OCI-M2 (cell line): ENCODE measurements around the gene DOHH.

ENCODE experiments used
- DNase-seq: peaks from one replicate; lab custom pipeline; 2025; ENCODE audit not compliant: unreplicated experiment; lab: John Stamatoyannopoulos, UW

The DOHH gene

DNA sequence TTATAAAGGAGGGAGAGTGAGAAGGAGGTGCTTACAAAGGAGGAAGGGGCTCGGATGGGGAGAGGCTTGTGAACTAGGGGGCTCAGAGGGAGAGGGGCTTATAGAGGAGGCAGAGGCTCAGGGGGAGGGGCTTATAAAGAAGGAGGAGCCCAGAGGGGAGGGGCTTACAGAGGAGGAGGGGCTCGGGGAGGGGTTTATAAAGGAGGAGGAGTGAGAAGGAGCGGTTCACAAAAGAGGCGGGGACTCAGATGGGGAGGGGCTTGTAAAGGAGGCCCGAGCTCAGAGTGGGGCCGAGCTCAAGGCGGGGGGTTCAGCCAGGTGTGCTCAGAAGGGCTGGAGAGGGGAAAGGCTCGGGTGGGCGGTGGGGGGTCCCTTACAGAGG lies 20.6 kb downstream of the DOHH start:
- DNase-seq = no peak

DNA sequence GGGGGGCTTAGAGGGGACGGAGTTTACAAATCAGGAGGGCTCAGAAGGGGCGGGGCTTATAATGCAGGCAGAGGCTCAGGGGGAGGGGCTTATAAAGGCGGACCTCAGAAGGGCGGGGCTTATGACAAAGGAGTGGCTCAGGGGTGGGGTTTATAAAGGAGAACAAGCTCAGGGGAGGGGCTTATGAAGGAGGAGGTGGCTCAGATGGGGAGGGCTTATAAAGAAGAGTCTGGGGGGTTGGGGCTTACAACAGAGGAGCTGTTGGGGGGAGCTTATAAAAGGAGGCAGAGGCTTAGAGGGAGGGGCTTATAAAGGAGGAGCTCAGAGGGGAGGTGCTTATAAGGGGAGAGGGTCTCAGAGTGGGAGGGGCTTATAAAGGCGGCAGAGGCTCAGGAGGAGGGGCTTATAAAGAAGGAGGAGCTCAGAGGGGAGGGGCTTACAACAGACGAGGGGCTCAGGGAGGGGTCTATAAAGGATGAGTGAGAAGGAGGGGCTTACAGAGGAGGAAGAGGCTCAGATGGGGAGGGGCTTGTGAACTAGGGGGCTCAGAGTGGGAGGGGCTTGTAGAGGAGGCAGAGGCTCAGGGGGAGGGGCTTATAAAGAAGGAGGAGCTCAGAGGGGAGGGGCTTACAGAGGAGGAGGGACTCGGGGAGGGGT lies 21.2 kb downstream of the DOHH start:
- no peak for DNase-seq

DNA sequence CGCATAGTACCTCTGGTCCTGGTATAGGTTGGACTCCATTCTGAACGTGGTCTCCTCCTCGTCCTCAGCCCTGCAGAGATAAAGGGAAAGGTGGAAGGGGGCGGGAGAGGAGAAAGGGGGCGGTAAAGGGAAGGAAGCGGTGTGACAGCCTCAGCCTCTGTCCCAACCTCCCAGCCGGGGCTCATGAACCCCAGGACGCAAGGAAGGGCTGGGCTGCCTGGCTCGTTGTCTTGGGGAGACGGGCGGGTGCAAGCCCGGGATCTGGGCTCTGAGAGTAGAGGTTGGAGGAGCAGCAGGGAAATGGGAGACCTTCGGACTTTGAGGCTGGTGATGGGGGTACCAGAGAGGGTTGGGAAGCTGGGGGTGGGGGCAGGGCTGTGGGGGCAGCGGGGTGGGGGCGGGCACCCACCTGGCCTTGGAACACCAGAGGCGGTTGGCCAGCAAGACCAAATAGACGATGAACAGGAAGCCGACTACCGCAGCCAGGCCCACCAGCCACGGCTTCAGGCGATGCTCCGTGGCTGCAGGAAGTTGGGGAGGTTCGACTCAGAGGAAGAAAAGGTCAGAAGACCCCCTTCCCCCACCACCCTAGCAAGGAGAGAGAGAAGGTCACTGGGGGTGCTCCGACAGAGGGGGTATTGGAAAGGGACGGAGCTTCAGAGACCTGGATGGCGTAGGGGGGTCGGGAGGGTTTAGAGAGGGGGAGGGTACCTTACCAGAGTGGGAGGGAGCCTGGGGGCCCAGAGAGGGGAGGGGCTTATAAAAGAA lies 21.9 kb downstream of the DOHH start:
- DNase-seq = no peak

DNA sequence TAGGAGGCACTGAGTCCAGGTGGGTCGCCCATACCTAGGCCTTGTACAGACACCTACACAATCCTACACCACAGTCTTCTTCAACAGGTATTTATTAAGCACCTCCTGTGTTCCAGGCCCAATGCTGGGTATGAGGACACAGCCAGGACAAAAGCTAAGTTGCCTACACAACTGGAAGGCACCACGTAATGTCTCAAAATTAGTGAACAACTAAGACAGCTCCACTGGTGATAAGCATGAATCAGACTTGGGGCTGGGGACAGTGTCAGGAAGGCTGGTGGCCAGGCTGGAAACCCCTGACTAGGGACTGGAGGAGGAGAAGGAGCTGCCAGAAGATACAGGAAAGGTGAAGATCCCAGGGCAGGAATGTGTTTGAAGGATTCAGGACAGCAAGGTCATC lies 22.5 kb downstream of the DOHH start:
- no peak for DNase-seq

DNA sequence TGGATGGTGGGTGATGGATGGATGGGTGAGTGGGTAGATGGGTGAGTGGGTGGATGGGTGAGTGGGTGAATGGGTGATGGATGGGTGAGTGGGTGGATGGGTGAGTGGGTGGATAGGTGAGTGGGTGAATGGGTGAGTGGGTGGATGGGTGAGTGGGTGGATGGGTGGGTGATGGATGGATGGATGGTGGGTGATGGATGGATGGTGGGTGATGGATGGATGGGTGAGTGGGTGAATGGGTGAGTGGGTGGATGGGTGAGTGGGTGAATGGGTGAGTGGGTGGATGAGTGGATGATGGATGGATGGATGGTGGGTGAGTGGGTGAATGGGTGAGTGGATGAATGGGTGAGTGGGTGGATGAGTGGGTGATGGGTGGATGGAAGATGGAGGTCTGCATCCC lies 23.0 kb downstream of the DOHH start:
- DNase-seq = no peak

DNA sequence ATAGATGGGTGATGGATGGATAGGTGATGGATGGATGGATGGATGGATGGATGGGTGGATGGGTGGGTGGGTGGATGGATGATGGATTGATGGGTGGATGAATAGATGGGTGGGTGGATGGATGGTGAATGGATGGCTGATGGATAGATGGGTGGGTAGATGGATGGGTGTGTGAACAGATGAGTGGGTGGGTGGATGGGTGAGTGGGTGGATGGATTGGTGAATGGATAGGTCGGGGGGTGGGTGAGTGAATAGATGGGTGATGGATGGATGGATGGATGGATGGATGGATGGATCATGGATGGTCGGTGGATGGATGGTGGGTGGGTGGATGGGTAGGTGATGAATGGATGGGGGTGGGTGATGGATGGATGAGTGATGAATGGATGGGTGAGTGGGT lies 23.6 kb downstream of the DOHH start:
- DNase-seq = no peak

DNA sequence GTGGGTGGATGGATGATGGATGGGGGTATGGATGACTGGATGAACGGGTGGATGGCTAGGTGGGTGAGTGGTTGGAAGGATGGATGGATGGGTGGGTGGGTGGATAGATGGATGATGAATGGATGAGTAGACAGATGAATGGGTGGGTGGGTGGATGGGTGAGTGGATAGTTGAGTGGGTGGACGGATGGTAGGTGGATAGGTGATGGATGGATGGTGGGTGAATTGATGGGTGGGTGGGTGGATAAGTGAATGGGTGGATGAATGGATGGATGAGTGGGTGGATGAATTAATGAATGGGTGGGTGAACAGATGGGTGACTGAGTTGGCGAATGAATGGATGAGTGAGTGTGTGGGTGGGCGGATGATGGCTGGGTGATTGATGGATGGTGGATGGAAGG lies 25.0 kb downstream of the DOHH start:
- DNase-seq = no peak

DNA sequence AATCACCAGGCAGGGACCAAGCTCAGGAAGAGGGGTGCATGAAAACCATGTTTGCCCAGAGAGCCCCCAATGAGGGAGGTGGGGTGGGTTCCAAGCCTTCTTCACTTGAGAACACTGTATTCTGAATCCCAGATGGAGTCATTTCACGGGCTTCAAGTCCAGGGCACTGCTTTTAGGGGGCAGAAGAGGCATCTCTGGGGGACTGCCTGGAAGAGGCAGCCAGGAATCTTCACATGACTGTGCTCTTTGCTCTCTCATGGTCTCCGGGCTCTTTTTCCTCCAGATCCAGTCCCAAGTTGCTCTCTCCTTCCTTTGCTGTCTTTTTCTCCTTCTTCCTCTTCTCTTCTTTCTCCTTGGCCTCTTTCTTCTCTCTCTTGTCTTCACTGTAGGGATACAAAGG lies 25.9 kb downstream of the DOHH start:
- DNase-seq = no peak

DNA sequence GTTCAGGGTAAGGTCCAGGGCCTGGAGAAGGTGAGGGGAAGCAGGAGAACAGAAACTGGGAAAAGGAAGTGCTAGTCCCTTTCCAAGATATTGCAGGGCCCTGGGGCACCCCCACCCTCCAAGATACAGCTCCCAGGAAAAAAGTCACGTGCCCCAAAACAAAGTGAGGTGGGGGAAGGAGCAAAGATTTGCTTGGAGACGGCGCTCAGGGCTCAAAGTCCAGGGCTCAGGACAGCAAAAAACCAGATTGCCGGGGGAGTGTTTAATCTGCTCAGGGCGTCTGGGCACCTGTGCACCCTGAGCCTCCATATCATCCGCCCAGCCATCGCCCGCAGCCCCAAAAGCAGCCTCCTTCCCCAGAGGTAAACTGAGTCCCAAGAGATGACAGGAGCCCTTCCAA lies 26.5 kb downstream of the DOHH start:
- no peak for DNase-seq

DNA sequence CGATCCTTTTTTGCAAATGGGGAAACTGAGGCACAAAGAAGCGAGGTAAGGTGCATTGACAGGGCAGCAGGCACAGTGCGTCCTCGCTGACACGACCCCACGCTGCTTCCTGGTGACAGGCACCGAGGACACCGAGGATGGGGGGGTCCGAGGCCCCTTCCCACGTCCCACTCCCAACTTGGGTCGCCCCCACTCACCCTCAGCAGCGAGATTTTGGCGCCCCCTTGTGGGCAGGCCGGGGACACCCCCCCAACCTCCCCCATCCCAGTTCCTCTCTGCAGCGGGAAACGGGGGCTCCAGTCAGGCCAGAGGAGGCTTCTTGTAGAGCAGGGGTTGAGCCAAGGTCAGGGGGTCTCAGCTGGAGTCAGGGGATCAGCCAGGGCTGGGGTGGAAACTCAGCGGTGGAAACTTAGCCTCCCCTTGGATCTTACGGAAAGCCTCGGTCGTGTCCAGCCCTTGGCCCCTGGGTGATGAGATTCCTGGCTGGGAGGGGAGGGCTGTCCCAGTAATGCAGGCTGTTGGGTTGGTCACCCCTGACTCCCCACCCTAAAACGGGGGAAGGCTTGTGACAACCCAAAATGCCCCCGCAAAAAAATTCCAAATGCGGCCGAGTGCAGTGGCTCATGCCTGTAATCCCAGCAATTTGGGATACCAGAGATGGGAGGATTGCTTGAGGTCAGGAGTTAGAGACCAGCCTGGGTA lies 28.4 kb downstream of the DOHH start:
- peak; percentile 4 for DNase-seq

DNA sequence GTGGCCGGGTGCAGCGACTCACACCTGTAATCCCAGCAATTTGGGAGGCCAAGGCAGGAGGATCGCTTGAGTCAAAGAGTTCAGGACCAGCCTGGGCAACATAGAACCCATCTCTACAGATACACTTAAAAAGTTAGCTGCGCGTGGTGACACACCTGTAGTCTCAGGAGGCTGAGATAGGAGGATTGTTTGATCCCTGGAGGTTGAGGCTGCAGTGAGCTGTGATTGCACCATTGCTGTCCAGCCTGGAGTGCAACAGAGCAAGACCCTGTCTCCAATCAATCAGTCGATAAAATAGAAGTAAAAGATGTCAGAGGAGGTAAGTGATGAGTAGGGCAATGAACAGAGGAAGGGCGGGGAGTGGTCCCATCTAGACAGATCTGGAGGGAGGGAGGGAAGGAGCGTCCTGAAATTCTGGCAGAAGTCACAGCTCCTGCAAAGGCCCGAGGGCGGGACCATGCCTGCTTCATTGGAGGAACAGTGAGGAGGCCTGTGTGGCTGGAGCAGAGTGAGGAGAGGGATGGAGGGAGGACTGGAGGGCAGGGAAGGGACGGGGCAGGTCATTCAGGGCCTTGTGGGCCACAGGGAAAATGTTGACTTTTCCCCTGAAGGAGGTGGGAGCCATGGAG lies 29.9 kb downstream of the DOHH start:
- no peak for DNase-seq

DNA sequence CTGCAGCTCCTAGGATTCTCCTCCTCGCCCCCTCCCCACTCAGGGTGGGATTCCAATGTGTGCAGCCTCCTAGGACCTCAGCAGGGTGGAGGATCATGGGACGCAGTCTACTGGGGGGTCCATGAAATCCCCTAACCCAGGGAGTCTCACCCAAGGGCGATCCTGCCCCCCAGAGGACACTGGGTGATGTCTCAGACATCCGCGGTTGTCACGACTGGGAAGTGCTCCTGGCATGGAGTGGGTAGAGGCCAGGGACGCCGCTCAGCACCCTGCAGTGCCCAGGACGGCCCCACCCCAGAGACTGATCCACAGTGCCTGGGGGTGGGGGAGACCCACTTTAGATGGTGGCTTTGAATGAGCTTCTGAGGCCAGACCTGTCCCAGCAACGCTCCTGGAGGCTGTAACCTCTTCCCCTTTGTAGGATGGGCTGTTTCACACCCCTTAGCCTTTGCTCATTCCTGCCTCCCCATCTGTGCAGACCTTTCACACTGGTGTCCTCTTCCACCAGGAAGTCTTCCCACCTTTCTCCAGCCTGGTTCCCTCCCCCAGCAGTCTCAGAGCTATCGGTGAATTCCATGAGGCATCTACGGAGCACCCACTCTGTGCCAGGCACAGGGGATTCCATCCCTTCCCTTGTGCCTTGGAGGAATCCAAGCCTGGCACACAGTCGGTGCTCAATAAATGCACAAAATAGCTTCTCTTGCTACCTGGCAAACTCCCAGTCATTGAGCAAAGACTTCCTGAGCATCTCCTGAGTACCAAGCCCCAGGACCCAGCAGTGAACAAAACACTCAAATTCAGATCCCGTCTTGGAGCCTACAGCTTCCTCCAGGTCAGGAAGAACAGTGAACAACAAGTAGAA lies 30.6 kb downstream of the DOHH start:
- no peak for DNase-seq

DNA sequence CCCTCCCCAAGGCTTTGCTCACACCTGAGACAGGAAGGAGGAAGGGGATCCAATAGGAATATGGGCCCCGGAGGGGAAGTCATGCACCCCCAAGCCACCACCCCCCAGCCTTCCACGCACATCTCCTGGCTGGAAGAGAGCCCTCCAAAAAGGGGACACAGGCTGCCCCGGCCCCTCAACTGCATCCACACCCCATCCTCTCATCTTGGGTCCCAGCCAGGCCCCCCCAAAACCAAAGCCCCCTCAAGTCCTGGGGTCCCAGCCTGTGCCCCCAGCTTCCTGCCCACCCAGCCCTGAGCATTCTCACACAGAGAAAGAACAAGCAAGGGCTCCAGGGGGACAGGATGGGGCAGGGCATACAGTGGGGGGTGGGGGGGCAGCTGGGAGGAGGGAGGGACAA lies 32.3 kb downstream of the DOHH start:
- no peak for DNase-seq

DNA sequence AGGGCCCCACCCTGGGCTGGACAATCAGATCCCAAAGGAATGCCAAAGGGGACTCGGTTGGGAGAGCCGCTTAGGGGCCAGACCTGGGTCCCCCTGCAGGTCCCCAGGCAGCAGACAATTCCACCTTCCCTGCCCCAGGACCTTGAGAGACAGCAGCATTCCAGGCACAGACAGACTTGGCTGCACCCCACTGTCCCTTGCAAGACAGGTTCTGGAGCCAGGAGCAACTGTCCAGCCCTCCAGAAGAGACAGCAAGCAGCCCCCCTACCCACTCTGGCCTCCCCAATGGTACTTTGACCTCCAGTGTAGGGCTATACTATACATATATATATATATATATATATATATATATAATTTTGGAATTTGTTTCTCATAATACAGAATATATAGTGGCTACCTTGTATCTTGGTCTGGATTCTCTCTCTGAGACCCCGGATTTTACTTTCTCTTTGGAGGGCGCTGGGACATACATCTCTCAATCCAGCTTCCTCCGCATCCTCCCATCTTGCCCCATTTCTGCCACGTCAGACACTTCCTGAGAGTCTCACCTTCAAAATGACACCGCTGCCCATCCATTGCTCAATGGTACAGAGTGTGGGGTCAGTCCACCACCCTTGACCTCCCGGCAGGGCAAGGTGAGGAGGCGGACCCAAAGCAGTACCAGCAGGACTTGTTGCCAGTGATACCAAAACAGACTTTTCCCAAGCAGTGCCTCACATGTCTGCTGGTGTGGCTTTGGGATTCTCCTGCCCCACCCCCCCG lies 32.9 kb downstream of the DOHH start:
- DNase-seq = no peak

DNA sequence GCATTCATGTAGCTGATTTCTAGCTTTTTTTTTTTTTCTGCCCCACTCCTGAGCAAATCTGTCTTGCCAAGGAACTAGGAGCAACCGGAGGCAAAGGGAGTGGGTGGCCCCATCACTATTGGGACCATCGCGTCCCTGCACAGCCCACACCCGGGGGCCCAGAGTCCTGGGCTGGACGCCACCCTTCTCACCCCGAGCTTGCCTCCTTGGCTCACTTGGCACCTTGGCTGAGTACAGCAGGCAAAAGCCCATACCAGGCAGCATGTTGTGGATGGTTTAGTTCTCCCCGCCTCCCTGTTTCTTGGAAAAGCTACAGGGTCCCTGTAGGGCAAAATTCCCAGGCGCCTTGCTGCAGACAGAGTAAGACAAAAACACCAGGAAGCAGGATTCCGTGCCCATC lies 33.8 kb downstream of the DOHH start:
- DNase-seq = no peak

DNA sequence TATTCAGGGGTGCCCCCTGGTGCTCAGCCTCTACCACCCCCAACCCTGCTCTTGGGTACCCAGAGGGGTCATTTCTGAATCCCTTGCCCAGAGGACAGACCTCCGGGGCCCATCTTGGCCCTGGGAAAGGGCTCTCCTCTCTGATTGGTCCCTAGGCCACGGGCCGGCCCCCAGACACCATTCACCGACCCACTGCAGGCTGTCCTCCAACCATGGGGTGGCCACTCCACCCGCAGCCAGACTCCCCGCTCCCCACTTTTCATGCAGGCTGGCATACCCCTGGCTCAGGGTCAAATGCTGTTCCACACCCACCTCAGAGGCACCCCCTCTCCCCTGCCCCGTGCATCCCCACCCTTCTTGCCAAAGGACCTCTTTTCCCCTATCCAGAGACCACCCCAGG lies 34.9 kb downstream of the DOHH start:
- no peak for DNase-seq

DNA sequence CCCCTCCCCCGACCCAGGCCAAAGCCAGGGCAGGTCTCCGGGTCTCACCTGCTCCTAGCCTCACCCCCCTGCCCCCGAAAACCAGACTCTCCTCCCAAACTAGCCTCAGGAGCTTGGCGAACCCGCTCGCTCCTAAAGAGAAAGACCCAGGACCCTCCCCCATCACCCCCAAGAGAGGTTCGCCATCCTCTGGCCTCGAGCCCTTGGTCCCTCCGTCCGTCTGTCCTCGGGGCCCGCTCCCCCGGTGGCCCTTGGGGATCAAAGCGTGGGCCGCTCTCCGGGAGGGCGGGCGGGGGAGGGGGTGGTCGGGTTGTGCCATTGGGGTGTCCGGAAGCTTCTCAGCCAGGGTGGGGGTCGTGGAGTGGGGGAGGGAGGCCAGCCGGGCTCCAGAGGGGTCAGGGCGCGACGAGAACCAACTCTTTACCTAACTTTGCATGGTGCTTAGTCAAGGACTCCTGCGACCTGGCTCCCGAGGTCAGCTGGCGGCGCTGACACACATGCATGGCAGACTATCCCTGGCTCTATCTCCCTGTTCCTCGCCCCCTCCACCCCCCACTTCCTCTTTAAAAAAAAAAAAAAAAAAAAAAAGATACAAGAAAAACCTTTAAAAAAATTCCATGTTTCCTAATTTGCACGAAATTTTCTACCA lies 35.8 kb downstream of the DOHH start:
- no peak for DNase-seq

DNA sequence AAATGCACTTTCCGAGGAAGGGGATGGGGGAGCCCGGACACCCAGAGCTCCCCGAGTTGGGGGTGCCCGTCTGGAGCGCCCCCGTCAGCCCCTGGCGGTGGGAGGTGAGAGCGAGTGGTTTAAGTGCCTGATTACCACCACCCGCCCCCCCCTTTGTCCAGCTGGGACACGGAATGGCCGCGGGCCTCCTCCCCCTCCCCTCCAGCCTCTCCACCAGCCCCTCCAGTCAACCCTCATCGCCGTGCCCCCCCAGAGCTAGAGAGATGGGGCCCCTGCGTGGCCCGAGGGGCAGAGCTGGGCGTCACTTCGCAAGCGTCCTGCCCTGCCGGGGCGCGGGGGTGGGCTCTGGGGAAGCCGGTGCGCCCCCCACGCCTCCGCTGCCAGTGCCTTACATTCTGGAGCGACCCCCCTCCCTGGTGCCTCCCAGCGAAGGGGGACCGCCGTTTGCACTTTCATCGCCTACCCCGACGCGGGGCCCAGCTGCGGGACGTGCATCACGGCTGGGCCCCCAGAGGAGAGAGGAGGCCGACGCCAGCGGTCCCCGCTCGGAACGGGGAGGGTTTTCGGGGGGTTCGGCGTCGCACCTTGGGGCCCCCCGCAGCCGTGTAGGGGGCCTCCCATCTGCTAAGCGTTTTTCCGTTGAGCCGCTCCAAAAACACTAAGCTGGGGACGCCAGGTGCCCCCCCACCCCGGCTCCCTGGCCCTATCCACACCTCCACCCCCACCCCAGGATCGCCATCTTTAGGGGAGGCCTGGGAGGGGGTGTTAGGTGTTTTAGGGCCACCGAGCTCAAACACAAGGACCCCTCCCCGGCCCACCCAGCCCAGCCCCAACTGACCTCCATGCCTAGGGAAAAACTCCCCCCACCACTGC lies 36.5 kb downstream of the DOHH start:
- no peak for DNase-seq
